Activated CD4-positive, alpha-beta T cell treated with anti-CD3 and anti-CD28 coated beads for 48 hours (primary cell): ENCODE data around the gene OR4E2.
"Not testable (repeated sequence)": the region's sequence is repeated elsewhere in the genome, so short reads cannot be mapped to it uniquely, and the experiment has no call there.

Experiments
- DNase-seq: peaks from one replicate; pipeline ENCODE4 v3.0.0-alpha.2; 2020

OR4E2 gene

DNA sequence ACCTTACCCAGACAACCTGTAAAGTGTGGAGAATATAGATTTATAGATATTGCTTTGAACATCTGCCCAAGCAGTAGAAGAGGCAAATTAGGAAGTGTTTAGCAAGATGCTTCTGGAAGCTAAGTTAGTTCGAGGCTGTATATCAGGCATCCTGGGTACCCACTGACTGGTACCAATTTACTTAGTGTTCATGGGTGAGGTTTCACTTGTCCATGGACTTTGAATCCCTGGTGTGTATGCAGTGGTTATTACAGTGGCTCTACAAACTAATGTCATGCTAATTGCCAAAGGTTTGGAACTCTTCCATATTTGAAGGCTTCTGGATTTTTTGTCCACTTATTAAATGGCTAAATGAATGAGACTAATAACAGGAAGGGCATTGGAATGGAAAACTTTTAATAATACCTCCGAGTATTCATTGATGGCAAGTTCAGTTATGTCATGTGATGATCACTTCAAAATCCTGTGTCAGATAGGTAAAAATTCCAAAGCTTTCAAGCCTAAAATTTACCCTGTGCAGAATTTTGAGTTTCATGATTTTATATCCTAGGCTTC, at the start of gene OR4E2:
TSS of gene OR4E2 (plus strand) at position 505 of the 555 bp plus-strand sequence. CDS start 11,248 bp downstream, outside the sequence.
- DNase-seq, result no peak

DNA sequence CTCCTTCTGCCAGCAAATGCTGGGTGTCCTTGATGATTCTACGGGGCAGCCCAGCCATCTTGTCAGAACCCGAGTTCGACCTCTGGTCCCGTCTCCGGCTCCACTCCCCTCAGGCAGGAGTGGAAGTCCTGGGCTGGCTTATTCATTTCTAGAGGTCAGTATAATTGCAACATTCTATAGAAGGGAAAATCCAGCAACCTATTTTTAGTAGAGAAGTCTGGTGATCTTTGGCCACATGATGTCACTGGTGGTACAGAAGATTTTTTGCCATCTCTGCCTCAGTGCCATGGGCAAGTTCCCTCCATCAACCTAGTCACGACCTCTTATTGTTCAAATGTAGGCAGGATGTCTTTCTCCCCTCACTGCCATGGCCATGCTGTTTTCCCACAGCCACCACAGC, 41.3 kb upstream of the OR4E2 start:
- no peak for DNase-seq

DNA sequence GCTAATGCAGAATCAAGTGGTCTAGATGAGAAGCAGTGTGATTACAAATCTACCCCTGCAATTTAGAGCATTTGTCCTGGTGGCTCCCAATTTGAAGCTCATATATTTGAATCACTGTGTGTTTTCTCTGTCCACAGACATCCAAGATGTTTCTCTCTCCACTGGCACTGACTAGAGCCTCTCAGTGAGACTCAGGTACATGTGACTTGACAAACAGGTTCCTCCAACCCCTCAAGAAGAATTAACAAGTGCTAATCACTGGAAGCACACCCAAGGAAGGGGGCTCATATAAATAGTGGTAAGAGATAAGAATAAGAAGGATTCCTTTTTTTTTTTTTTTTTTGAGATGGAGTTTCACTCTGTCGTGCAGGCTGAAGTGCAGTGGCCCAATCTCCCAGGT, 39.4 kb upstream of the OR4E2 start:
- DNase-seq, result no peak

GRCh38 chr14:21617614-21618013, 36.0 kb upstream of the OR4E2 start:
- no peak for DNase-seq

DNA sequence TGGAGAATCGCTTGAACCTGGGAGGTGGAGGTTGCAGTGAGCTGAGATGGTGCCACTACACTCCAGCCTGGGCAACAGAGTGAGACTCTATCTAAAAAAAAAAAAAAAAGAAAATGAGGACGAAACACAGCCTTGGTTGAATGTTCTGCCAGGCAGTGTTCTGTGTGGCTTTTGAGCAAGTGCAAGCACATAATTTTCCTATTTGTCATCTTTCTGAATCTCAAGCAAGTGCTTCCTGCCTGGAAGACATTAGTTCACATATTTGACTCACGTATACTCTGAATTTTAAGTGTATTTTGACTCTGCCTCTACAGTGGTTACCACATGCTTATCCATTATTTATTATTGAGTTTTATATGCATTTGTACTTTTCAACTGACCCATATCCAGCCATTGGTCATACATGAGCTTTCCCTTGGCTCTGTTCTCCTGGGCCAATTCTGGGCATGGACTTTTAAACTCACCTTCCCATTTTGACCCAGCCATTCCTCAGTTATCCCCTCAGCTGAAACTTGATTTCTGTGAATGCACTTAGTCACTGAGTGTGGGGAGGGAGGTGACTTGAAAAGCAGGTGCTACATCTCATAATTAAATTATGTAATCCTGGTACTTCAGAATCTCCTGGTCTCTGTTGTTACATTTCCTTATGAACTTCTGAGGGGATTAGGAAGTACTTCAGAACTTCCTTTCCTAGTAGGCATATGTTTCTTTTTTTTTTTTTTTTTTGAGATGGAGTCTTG, 27.0 kb upstream of the OR4E2 start:
- no peak for DNase-seq

GRCh38 chr14:21630503-21630902, 23.1 kb upstream of the OR4E2 start:
- DNase-seq, result not testable (repeated sequence)

GRCh38 chr14:21631084-21631483, 22.6 kb upstream of the OR4E2 start:
- no peak for DNase-seq

DNA sequence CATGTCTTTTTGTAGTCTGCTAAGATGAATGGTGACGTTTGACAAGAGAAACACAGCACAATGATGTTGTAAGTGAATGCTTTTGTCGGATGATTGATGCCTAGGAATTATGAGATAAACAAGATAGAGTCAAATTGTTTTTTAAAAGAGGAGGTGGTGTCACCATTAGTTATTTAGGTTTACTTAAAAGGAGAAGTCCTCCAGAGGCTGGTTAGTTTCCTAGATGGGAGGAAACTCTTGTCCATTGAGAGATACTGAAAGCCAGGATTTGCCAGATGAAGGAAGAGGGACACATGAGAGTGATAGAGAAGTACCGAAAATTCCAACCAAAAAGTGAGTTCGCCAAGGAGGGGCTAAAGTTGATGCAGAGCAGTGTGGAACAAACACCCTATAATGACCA, 18.8 kb upstream of the OR4E2 start, which contains the start of gene OR10G2:
TSS of gene OR10G2 (minus strand) at position 101 of the 400 bp plus-strand sequence. CDS start at position 3, 98 bp downstream.
- DNase-seq, result no peak

DNA sequence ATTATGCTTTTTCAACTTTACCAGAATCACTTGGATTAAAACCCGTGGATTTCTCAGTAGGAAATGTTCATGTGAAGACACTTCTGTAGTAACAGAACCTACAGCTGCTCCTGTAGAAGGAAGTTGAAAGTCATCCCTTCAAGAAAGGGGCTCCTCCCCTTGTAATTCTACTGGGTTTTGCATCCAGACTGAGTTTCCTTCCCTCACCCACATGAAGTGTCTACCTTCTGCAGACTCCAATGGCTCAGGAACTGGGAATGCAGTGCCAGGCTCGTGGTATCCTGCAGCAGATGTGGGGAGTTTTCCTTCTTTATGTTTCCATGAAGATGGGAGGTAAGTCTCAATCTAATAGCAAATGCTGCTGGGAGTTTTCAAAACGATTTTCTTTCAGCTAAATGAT, 11.0 kb upstream of the OR4E2 start:
- DNase-seq, result no peak

DNA sequence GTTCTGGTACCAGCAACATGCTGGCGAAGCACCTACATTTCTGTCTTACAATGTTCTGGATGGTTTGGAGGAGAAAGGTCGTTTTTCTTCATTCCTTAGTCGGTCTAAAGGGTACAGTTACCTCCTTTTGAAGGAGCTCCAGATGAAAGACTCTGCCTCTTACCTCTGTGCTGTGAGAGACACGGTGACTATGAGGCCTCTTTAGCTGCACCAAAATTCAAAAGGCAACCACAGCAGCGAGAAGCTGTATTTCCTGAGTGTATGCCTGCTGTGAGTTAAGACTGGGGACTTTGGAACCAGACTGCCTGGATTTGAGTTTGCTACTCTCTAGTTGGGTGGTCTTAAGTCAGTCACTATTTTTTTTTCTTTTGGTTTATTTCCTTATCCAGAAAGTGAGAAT, 10.2 kb upstream of the OR4E2 start:
- DNase-seq, result no peak

GRCh38 chr14:21647380-21647779, 6.3 kb upstream of the OR4E2 start:
- no peak for DNase-seq

- no peak for DNase-seq
These were observed 1.3 kb upstream of the OR4E2 start for GRCh38 chr14:21652209-21652808.

DNA sequence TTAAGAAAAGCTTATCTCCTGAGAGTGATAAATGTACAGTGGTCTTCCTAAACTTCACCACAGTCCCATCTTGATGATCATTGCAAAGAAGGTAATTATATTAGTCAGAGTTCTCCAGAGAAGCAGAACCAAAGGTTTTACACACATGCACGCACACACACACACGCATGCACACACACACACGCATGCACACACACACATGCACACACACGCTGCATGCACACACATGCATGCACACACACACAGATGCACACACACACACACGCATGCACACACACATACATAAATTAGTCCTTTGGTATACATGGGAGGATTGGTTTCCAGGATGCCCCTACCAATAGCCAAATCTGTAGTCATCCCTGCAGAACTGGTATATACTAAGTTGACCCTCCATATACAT, 580 bp downstream of the OR4E2 start:
- DNase-seq, result no peak

DNA sequence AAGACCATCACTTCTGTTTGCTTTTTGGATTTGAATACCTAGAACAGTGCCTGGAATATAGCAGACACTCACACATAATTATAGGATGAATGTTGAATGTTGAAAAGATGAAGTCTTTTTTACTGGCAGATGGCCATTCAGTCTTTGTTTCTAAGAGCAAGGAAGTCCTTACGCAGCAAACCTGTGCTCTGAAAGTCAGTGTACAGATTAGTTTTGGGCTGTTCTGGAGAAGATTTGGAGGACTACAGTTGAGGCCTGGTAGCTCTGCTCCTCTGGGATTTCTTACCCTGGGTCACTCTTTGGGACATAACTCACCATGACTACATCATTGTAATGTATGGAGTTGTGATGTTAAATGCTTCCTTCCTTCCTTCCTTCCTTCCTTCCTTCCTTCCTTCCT, 3.3 kb downstream of the OR4E2 start:
- DNase-seq, result no peak

GRCh38 chr14:21668377-21668776, 14.7 kb downstream of the OR4E2 start:
- no peak for DNase-seq

GRCh38 chr14:21669284-21669683, 15.6 kb downstream of the OR4E2 start:
- DNase-seq, result no peak

GRCh38 chr14:21671371-21671770, 17.7 kb downstream of the OR4E2 start:
- no peak for DNase-seq

GRCh38 chr14:21672116-21672515, 18.5 kb downstream of the OR4E2 start:
- no peak for DNase-seq

GRCh38 chr14:21673718-21674117, 20.1 kb downstream of the OR4E2 start, which contains the start of gene OR4E1:
Gene OR4E1, minus strand, starts transcription at chr14:21673818. Its CDS starts 2,883 bp downstream, at chr14:21670935.
- no peak for DNase-seq

DNA sequence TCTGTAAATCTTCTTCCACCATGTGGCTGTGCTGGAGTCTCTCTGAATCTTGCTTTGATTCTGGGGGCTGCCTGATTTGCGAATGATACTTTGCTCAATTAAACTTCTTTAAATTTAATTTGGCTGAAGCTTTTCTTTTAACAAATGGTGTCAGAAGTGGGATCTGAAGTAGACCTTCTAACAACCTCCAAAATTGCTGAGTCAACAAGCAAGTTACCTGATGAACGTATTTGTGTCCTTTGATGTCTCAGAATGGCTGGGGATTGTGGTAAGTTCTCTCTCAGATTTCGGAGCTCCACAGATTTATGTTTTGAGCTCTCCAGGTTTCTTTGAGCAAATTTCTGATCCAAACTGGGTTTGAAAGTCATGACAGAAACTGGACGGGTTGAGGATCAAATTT, 21.9 kb downstream of the OR4E2 start:
- no peak for DNase-seq

- no peak for DNase-seq
These were observed 26.4 kb downstream of the OR4E2 start for GRCh38 chr14:21680072-21680471.

- no peak for DNase-seq
These were observed 32.8 kb downstream of the OR4E2 start for GRCh38 chr14:21686468-21686867.

DNA sequence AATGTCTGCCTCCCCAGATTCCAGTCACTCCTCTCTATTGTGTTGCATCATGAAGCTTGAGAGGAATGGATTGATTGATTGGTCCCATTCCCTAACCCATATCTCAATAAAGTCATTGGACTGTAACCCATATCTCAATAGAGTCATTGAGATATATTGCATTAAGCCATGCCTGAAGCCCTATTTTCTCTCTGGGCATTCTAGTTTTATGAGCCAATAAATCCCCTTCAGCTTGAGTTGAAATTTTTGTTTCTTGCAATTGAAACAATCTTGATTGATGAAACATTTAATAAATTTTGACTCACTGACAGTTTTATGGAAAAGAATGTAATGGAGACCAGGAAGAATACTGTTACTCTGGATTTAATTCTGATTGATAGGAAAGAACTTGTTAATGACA, 40.8 kb downstream of the OR4E2 start:
- no peak for DNase-seq

DNA sequence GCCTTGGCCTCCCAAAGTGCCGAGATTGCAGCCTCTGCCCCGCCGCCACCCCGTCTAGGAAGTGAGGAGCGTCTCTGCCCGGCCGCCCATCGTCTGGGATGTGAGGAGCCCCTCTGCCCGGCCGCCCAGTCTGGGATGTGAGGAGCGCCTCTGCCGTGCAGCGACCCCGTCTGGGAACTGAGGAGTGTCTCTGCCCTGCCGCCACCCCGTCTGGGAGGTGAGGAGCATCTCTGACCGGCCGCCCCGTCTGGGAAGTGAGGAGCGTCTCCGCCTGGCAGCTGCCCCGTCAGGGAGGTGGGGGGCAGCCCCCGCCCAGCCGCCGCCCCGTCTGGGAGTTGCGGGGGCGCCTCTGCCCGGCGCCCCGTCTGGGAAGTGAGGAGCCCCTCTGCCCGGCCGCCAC, 44.0 kb downstream of the OR4E2 start:
- DNase-seq, result not testable (repeated sequence)
